Measurements from ENCODE around the gene HCK. TPM values are rescaled to one million over a fixed set of nuclear protein-coding genes. Genes with fewer than 3 reads are reported as not detected.

The HCK gene
- total RNA-seq, 2 donors from 2014 or later, result 0.13 to 0.15 TPM

Other genes starting within 250 kb of the HCK start
- under 1 TPM; 0.40 to 0.86 TPM for gene MYLK2, start 232.9 kb upstream of the HCK start, total RNA-seq
- not detected for gene FOXS1, start 206.6 kb upstream of the HCK start, total RNA-seq
- gene DUSP15, start 181.7 kb upstream of the HCK start, total RNA-seq, result not detected
- gene TTLL9, start 181.6 kb upstream of the HCK start, total RNA-seq, result not detected
- 10 to 100 TPM; 13.1 to 19.1 TPM for gene PDRG1, start 100.2 kb upstream of the HCK start, total RNA-seq
- gene XKR7, start 84.1 kb upstream of the HCK start, total RNA-seq, result under 1 TPM; 0.03 to 0.04 TPM
- not detected for gene CCM2L, start 41.8 kb upstream of the HCK start, total RNA-seq
- gene TM9SF4, start 57.5 kb downstream of the HCK start, total RNA-seq, result 10 to 100 TPM; 47.0 to 47.4 TPM
- gene PLAGL2, start 155.5 kb downstream of the HCK start, total RNA-seq, result 10 to 100 TPM; 61.9 to 93.1 TPM
- 10 to 100 TPM; 41.4 TPM for gene POFUT1, start 155.6 kb downstream of the HCK start, total RNA-seq
- gene KIF3B, start 225.4 kb downstream of the HCK start, total RNA-seq, result 10 to 100 TPM; 25.9 to 43.0 TPM